Thoracic aorta (tissue), 2 donors: ENCODE measurements around the gene VTCN1. TPM values are rescaled to one million over a fixed set of nuclear protein-coding genes. Genes with fewer than 3 reads are reported as not detected.
A peak's percentile ranks its signal among the peaks of the same experiment; 100 is the strongest.

Experiments
- ATAC-seq: fragments of 150-250 bp; one replicate; pipeline ENCODE4 v1.8.0; 2017; ENCODE audit warnings: low read depth; ENCODE audit not compliant: insufficient number of reproducible peaks, low FRiP score
- DNase-seq: peaks from one replicate; pipeline ENCODE4 v3.0.0-alpha.2; 2020; ENCODE audit warnings: low spot score
- H3K27ac ChIP-seq, 2 donors: fragments of 200-600 bp; sonication (generic); 1 replicate in 1 of 2; 2 replicates in 1 of 2; pipeline ENCODE4 v1.5.1; 2016; ENCODE audit warnings: mild to moderate bottlenecking in 2 of 2, moderate library complexity in 2 of 2
- H3K27me3 ChIP-seq: fragments of 200-600 bp; sonication (generic); replicated peaks from 2 replicates; pipeline ENCODE4 v1.6.0; 2016; ENCODE audit warnings: mild to moderate bottlenecking; ENCODE audit not compliant: insufficient read depth
- H3K36me3 ChIP-seq: fragments of 200-600 bp; sonication (generic); one replicate; pipeline ENCODE4 v1.5.1; 2016
- H3K4me1 ChIP-seq, 2 donors: fragments of 200-600 bp; sonication (generic); 1 replicate in 1 of 2; 2 replicates in 1 of 2; pipeline versions ENCODE4 v1.5.1 to v1.6.0; 2016; ENCODE audit warnings: low read depth in 2 of 2, mild to moderate bottlenecking in 1 of 2; ENCODE audit not compliant: control insufficient read depth in 1 of 2
- H3K4me3 ChIP-seq: fragments of 200-600 bp; sonication (generic); 2 replicates; pipeline ENCODE4 v1.5.1; 2016; ENCODE audit warnings: mild to moderate bottlenecking
- H3K9me3 ChIP-seq: fragments of 200-600 bp; sonication (generic); 2 replicates; pipeline ENCODE4 v1.5.1; 2016
- CTCF ChIP-seq: fragments of 200-600 bp; sonication (generic); IDR thresholded peaks from one replicate; pipeline ENCODE4 v1.5.1; 2019; ENCODE audit warnings: antibody characterized with exemption
- total RNA-seq, 2 donors: library from RNA; depleted of rRNA; stranded (reverse); fragments of >200 nt; gene quantifications; one replicate each; pipeline versions ENCODE4 v1.1.0 to v1.2.3, GENCODE V29; 2016

VTCN1 gene
- total RNA-seq, 2 donors from 2014 or later: not detected

GRCh38 chr1:117096951-117097408 is 113.7 kb downstream of the VTCN1 start:
- TF ChIP-seq CTCF: no peak
- Histone ChIP-seq H3K27me3 (no peaks in the 10 kb centered on the region), H3K36me3 (no peaks in the 10 kb centered on the region), H3K27ac (peak overlapping the region; percentile 22 to 37), H3K9me3 (no peaks in the 10 kb centered on the region), H3K4me1 (peaks cover 31 to 69% of the 10 kb centered on the region in 2 donors), H3K4me3 (no peak overlapping the region)
- ATAC-seq (no peak), DNase-seq (no peak)

- Histone ChIP-seq H3K27me3 (no peaks in the 10 kb centered on the region), H3K4me3 (no peak overlapping the region), H3K4me1 (peaks cover 31 to 70% of the 10 kb centered on the region in 2 donors), H3K9me3 (no peaks in the 10 kb centered on the region), H3K27ac (peak overlapping the region; percentile 76 to 84), H3K36me3 (no peaks in the 10 kb centered on the region)
- TF ChIP-seq CTCF: no peak
- no peak for DNase-seq
- ATAC-seq: no peak
Observed at GRCh38 chr1:117094841-117095604, 115.7 kb downstream of the VTCN1 start.

DNA sequence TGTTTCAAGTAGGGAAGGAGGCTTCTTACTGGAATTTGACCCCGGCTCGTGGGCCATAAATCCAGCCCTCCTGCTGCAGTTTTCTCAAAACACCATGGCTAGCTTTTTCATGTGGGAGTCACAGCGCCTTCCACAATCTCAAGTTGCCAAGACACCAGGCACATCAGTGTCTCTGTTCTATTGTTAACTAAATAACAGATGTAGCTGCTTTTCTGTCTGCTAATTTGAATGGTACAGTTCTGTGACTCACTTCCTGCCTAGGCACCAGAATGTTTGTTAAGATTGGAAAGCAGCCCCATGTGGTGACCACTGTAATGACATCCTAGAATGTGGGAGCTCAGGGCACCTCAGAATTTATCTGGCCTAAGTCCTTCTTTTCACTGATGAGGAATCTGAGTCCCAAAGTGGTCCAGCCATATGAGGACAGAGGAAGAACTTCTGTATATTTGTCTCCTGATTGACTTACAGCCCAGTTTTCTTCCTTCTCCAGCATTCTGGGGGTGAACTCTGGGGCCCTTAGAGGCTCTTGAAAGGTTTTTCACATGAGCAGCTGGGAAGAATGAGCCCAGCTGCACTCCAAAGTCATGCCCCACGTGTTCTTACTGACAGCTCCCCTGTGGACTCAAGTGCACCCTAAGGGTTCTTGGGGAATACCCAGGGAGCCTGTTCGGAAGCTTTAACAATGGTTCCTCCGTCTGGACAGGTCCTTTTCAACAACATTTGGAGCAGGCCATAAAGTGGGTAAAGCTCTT is 116.7 kb downstream of the VTCN1 start:
- DNase-seq (peak; percentile 6), ATAC-seq (peak; percentile 80)
- no peaks in the 10 kb centered on the region for H3K36me3 ChIP-seq
- H3K4me3 ChIP-seq: peak overlapping the region; percentile 1
- H3K27ac ChIP-seq: peak overlapping the region; percentile 76 to 84
- no peaks in the 10 kb centered on the region for H3K27me3 ChIP-seq
- H3K4me1 ChIP-seq: peaks cover 31 to 69% of the 10 kb centered on the region in 2 donors
- no peaks in the 10 kb centered on the region for H3K9me3 ChIP-seq
- TF ChIP-seq CTCF: peak; percentile 44

Other genes starting within 250 kb of the VTCN1 start
- gene CD101, start 209.2 kb downstream of the VTCN1 start, total RNA-seq: 1 to 10 TPM in 1 of 2 donors, under 1 TPM in 1; 0.85 to 1.8 TPM
- gene TTF2, start 150.6 kb downstream of the VTCN1 start, total RNA-seq: 10 to 100 TPM; 28.8 to 32.1 TPM
- gene TRIM45, start 89.2 kb downstream of the VTCN1 start, total RNA-seq: 1 to 10 TPM; 1.5 to 7.1 TPM
- 10 to 100 TPM; 27.1 to 48.7 TPM for gene MAN1A2, start 156.5 kb upstream of the VTCN1 start, total RNA-seq